Neuronal stem cell (in vitro differentiated cells): ENCODE data around the gene UQCRC1.

Experiments used
- DNase-seq: peaks from one replicate; pipeline ENCODE4 v3.0.0-alpha.2; 2013; ENCODE audit warnings: low spot score
- H2AFZ ChIP-seq: one replicate; pipeline ENCODE4 v1.6.1; 2013; ENCODE audit warnings: mild to moderate bottlenecking, low read length, inconsistent platforms
- H2AK5ac ChIP-seq: 2 replicates; pipeline ENCODE4 v1.6.1; 2013; ENCODE audit warnings: low read depth, mild to moderate bottlenecking, inconsistent platforms, low read length, moderate library complexity, mixed read lengths
- H2BK120ac ChIP-seq: 2 replicates; pipeline ENCODE4 v1.6.1; 2013; ENCODE audit warnings: low read depth, mild to moderate bottlenecking, inconsistent platforms, low read length, moderate library complexity, mixed read lengths
- H2BK12ac ChIP-seq: one replicate; pipeline ENCODE4 v1.6.1; 2013; ENCODE audit warnings: low read length, inconsistent platforms
- H2BK15ac ChIP-seq: 2 replicates; pipeline ENCODE4 v1.6.1; 2013; ENCODE audit warnings: mild to moderate bottlenecking, low read length, inconsistent platforms, mixed read lengths
- H2BK5ac ChIP-seq: one replicate; pipeline ENCODE4 v1.6.1; 2013; ENCODE audit warnings: inconsistent platforms, mild to moderate bottlenecking, low read length, moderate library complexity
- H3K14ac ChIP-seq: one replicate; pipeline ENCODE4 v1.6.1; 2013; ENCODE audit warnings: low read length, inconsistent platforms
- H3K18ac ChIP-seq: 2 replicates; pipeline ENCODE4 v1.6.1; 2013; ENCODE audit warnings: low read length, inconsistent platforms
- H3K23ac ChIP-seq: 2 replicates; pipeline ENCODE4 v1.6.1; 2013; ENCODE audit warnings: low read depth, mild to moderate bottlenecking, mixed read lengths, low read length, inconsistent platforms; ENCODE audit not compliant: poor library complexity
- H3K27ac ChIP-seq: replicated peaks from 3 replicates; pipeline ENCODE4 v1.5.1; 2013; ENCODE audit warnings: low read length, inconsistent platforms
- H3K27me3 ChIP-seq, 3 experiments: 2 replicates each; pipeline ENCODE4 v1.6.1; 2013; ENCODE audit warnings: low read length in 3 of 3, mild to moderate bottlenecking in 2 of 3, inconsistent platforms in 1 of 3, low read depth in 1 of 3, mixed read lengths in 1 of 3, moderate library complexity in 1 of 3; ENCODE audit not compliant: control insufficient read depth in 3 of 3, insufficient read depth in 3 of 3
- H3K36me3 ChIP-seq, 2 donors: replicated peaks in 1 of 2; 2 replicates each; pipeline ENCODE4 v1.6.1; 2013; ENCODE audit warnings: low read length in 2 of 2; ENCODE audit not compliant: control insufficient read depth in 2 of 2, insufficient read depth in 2 of 2
- H3K4ac ChIP-seq: 2 replicates; pipeline ENCODE4 v1.6.1; 2013; ENCODE audit warnings: inconsistent platforms, mild to moderate bottlenecking, low read length, moderate library complexity
- H3K4me1 ChIP-seq, 2 donors: 1 replicate in 1 of 2; 2 replicates in 1 of 2; pipeline ENCODE4 v1.6.1; 2013; ENCODE audit warnings: low read length in 2 of 2, low read depth in 1 of 2; ENCODE audit not compliant: control insufficient read depth in 2 of 2, insufficient read depth in 1 of 2
- H3K4me2 ChIP-seq: one replicate; pipeline ENCODE4 v1.6.1; 2013; ENCODE audit warnings: mild to moderate bottlenecking, low read length, inconsistent platforms; ENCODE audit not compliant: insufficient read depth, poor library complexity, severe bottlenecking
- H3K4me3 ChIP-seq, 2 donors: 2 replicates each; pipeline ENCODE4 v1.5.1; 2013; ENCODE audit warnings: low read length in 2 of 2, mild to moderate bottlenecking in 2 of 2, inconsistent platforms in 1 of 2, moderate library complexity in 1 of 2
- H3K79me1 ChIP-seq: one replicate; pipeline ENCODE4 v1.6.1; 2013; ENCODE audit warnings: low read depth, mild to moderate bottlenecking, inconsistent platforms, low read length, moderate library complexity
- H3K9ac ChIP-seq: one replicate; pipeline ENCODE4 v1.6.1; 2013; ENCODE audit warnings: mild to moderate bottlenecking, low read depth, low read length, inconsistent platforms; ENCODE audit not compliant: poor library complexity
- H3K9me3 ChIP-seq, 2 donors: replicated peaks in 1 of 2; 2 replicates each; pipeline versions ENCODE3 to v1.6.1; 2013; ENCODE audit warnings: low read length in 2 of 2, mild to moderate bottlenecking in 2 of 2, inconsistent platforms in 1 of 2, low read depth in 1 of 2, mixed read lengths in 1 of 2, moderate library complexity in 1 of 2; ENCODE audit not compliant: control insufficient read depth in 2 of 2, insufficient read depth in 1 of 2
- H4K8ac ChIP-seq: one replicate; pipeline ENCODE4 v1.6.1; 2013; ENCODE audit warnings: low read depth, mild to moderate bottlenecking, inconsistent platforms, low read length, moderate library complexity
- H4K91ac ChIP-seq: one replicate; pipeline ENCODE4 v1.6.1; 2013; ENCODE audit warnings: low read length, low read depth, mild to moderate bottlenecking, inconsistent platforms; ENCODE audit not compliant: poor library complexity
- WGBS, 2 donors: extraction: QIAGEN DNeasy Blood & Tissue Kit; methylation state at CpG; one replicate each; pipeline ENCODE4 v1.1.7; 2013; ENCODE audit warnings: missing lambda C conversion rate in 2 of 2, mixed read lengths in 1 of 2; ENCODE audit not compliant: insufficient read length in 2 of 2, insufficient replicate concordance in 1 of 2; ENCODE audit errors: extremely low coverage in 2 of 2; 5-methylcytosine and 5-hydroxymethylcytosine counted together

Gene UQCRC1

DNA sequence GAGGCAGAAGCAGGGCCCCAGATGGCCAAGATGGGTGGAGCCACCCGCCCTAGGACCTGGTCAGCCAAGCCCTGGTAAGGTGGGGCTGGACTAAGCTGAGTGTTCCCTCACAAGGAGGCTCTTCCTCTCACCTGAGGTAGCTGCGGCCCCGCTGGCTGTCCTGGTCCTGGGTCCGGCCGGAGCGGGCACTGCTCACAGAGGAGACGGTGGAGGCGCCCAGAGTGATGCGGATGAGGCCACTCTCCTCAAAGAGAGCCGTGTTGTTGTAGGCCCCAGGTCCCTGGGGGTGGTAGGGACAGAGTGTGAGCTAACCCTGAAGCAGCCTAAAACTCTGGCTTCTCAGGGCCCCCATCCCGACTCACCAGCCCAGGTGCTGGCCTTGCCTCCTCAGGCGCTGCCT is 33.2 kb upstream of the UQCRC1 start:
- H2BK12ac ChIP-seq: no peak overlapping the region
- H3K27ac ChIP-seq: no peak overlapping the region
- peak overlapping the region; percentile 60 for H3K9ac ChIP-seq
- H4K8ac ChIP-seq: no peak overlapping the region
- H3K18ac ChIP-seq: no peak overlapping the region
- no peak overlapping the region for H3K4me2 ChIP-seq
- H3K9me3 ChIP-seq: peaks cover 0 to 2% of the 10 kb centered on the region in 2 donors
- H2BK5ac ChIP-seq: no peak overlapping the region
- peaks cover 48 to 92% of the 10 kb centered on the region in 2 donors for H3K36me3 ChIP-seq
- no peak overlapping the region for H2AFZ ChIP-seq
- no peak overlapping the region for H3K4ac ChIP-seq
- H4K91ac ChIP-seq: no peak overlapping the region
- DNase-seq: no peak
- no CpG with 5 or more reads among the region's 12 CpGs for WGBS, 2 donors
- H2BK120ac ChIP-seq: no peak overlapping the region
- H2AK5ac ChIP-seq: no peak overlapping the region
- no peak overlapping the region for H3K4me3 ChIP-seq
- peaks cover 6% of the 10 kb centered on the region for H3K79me1 ChIP-seq
- H3K4me1 ChIP-seq: no peaks in the 10 kb centered on the region
- no peaks in the 10 kb centered on the region for H3K27me3 ChIP-seq
- no peak overlapping the region for H3K14ac ChIP-seq
- peak overlapping the region; percentile 6 for H3K23ac ChIP-seq
- H2BK15ac ChIP-seq: no peak overlapping the region

DNA sequence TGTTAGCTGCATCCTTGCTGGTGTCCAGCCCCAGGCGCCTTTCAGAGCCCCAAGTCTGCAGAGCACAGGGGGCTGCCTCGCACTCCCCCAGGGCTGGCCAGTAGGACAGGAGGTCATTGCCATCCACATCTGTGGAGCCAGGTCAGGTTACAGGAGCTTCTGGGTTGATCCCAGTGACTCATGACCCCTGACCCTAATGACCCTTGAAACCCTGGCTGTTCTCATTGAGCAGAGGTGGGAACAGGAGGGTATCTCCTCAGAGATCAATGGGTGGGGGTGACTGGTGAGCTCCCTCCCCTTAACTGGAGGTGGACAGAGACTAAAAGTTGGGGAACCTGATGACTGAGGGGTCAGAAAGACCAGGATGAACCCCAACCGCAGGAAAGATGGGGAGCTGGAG is 31.9 kb upstream of the UQCRC1 start:
- Histone ChIP-seq H4K91ac (no peak overlapping the region), H3K36me3 (peaks cover 48 to 92% of the 10 kb centered on the region in 2 donors), H3K27ac (no peak overlapping the region), H3K27me3 (no peaks in the 10 kb centered on the region), H3K79me1 (peaks cover 6% of the 10 kb centered on the region), H3K4me1 (peaks cover 3 to 8% of the 10 kb centered on the region in 2 donors), H3K9me3 (peaks cover 0 to 2% of the 10 kb centered on the region in 2 donors), H3K23ac (no peak overlapping the region), H3K4me2 (no peak overlapping the region), H2AK5ac (no peak overlapping the region), H2BK12ac (no peak overlapping the region), H4K8ac (no peak overlapping the region), H2BK5ac (no peak overlapping the region), H2AFZ (no peak overlapping the region), H2BK120ac (no peak overlapping the region), H3K4ac (no peak overlapping the region), H3K9ac (no peak overlapping the region), H3K4me3 (no peak overlapping the region), H3K18ac (no peak overlapping the region), H2BK15ac (no peak overlapping the region), H3K14ac (no peak overlapping the region)
- no peak for DNase-seq
- no CpG with 5 or more reads among the region's 3 CpGs for WGBS, 2 donors

DNA sequence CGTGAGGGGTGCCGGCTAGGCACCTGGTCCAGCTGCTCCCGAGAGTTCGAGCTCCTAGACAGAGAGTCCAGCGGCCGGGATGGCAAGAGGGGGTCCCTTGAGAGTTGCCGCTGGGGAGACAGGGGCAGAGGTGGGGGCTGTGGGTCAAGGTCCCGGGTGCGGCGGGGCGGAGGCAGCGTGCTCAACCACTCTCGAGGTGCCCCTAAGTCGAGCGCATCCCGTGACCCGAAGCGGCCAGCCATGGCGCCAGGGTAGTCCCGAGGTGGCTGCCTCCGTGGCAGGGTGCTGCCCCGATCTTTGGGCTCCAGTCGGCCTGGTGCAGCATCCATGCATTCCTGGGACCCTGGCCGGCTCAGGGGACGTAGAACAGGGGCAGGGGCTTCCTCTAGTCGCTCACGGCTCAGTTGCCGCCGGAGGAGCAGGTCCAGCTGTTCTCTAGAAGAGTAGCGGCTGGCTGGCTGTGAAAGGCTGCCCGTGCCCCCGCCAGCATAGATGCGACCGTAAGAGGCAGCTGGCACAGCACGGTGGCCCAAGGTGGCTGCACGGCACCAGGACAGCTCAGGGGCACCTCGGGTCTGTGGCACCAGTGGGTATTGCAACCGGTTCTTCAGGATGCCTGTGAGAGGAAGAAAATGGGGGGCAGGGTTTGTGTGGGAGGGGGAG is 30.6 kb upstream of the UQCRC1 start:
- H2BK12ac ChIP-seq: no peak overlapping the region
- no peak overlapping the region for H3K4ac ChIP-seq
- no peak overlapping the region for H3K23ac ChIP-seq
- H4K8ac ChIP-seq: no peak overlapping the region
- no peak overlapping the region for H3K18ac ChIP-seq
- H3K14ac ChIP-seq: peak overlapping the region; percentile 64
- no peak overlapping the region for H2BK120ac ChIP-seq
- peaks cover 7 to 14% of the 10 kb centered on the region in 2 donors for H3K4me1 ChIP-seq
- H3K27me3 ChIP-seq: no peaks in the 10 kb centered on the region
- no peak overlapping the region for H3K4me3 ChIP-seq
- H2AK5ac ChIP-seq: no peak overlapping the region
- peak overlapping the region; percentile 31 for H2BK5ac ChIP-seq
- no peak for DNase-seq
- H3K9me3 ChIP-seq: peaks cover 0 to 2% of the 10 kb centered on the region in 2 donors
- H2BK15ac ChIP-seq: no peak overlapping the region
- no CpG with 5 or more reads among the region's 38 CpGs for WGBS, 2 donors
- H3K27ac ChIP-seq: no peak overlapping the region
- no peak overlapping the region for H3K9ac ChIP-seq
- no peak overlapping the region for H4K91ac ChIP-seq
- H2AFZ ChIP-seq: no peak overlapping the region
- no peak overlapping the region for H3K4me2 ChIP-seq
- peaks cover 36 to 79% of the 10 kb centered on the region in 2 donors for H3K36me3 ChIP-seq
- peaks cover 4% of the 10 kb centered on the region for H3K79me1 ChIP-seq

DNA sequence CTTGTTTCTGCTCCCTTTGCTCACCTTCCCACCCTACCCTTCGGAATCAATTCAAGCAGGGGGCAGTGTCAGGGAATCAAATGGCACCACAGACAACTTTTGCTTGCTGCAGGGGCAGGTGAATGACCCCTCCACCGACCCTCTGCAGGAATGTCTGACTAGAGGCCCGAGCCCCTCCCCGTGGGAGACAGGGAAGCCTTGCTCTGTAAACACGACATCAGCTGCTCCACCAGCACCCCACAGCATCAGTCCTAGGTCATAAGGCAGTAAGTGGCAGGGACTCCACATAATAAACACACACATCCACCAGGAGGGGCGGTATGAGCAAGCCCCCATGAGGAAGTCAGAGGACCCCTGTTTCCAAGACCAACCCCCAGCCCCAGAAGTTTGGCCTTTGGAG is 27.9 kb upstream of the UQCRC1 start:
- H3K9ac ChIP-seq: no peak overlapping the region
- H3K9me3 ChIP-seq: no peaks in the 10 kb centered on the region
- no peak overlapping the region for H3K4me3 ChIP-seq
- no peak overlapping the region for H4K8ac ChIP-seq
- no peaks in the 10 kb centered on the region for H3K27me3 ChIP-seq
- no peak overlapping the region for H3K23ac ChIP-seq
- H3K18ac ChIP-seq: no peak overlapping the region
- no peak overlapping the region for H3K4me2 ChIP-seq
- no peak overlapping the region for H4K91ac ChIP-seq
- H3K27ac ChIP-seq: no peak overlapping the region
- H3K4me1 ChIP-seq: peaks cover 13 to 22% of the 10 kb centered on the region in 2 donors
- DNase-seq: no peak
- no peak overlapping the region for H2AK5ac ChIP-seq
- H2AFZ ChIP-seq: no peak overlapping the region
- H2BK12ac ChIP-seq: no peak overlapping the region
- peaks cover 8% of the 10 kb centered on the region for H3K79me1 ChIP-seq
- WGBS, 2 donors: no CpG with 5 or more reads among the region's 6 CpGs
- no peak overlapping the region for H3K14ac ChIP-seq
- H2BK120ac ChIP-seq: no peak overlapping the region
- no peak overlapping the region for H2BK15ac ChIP-seq
- peaks cover 35 to 65% of the 10 kb centered on the region in 2 donors for H3K36me3 ChIP-seq
- H3K4ac ChIP-seq: no peak overlapping the region
- no peak overlapping the region for H2BK5ac ChIP-seq
